RPMI7951 (cell line): ENCODE results near the gene ATP4A. TPM values are rescaled to one million over a fixed set of nuclear protein-coding genes. Genes with fewer than 3 reads are reported as not detected.

ENCODE experiments used
- DNase-seq: peaks from one replicate; pipeline ENCODE4 v3.0.0-alpha.2; 2012; ENCODE audit warnings: low read depth
- total RNA-seq: library from RNA; depleted of rRNA; stranded (reverse); fragments of >200 nt; shearing (Covaris generic); gene quantifications from 2 replicates; pipeline ENCODE4 v1.2.3, GENCODE V29; 2014

Gene ATP4A
- total RNA-seq, 1 experiment from 2014 or later = 0.12 TPM

- no peak for DNase-seq
These were observed 39.1 kb downstream of the ATP4A start for GRCh38 chr19:35524181-35524837.

- no peak for DNase-seq
These were observed 40.6 kb downstream of the ATP4A start for GRCh38 chr19:35522745-35523327.

GRCh38 chr19:35521124-35521743 lies 42.2 kb downstream of the ATP4A start:
- DNase-seq = no peak

- DNase-seq = peak; percentile 84
These were observed 44.2 kb downstream of the ATP4A start for GRCh38 chr19:35519291-35519690.

GRCh38 chr19:35518313-35518712 lies 45.1 kb downstream of the ATP4A start:
- peak; percentile 90 for DNase-seq

GRCh38 chr19:35517342-35517741 lies 46.1 kb downstream of the ATP4A start:
- no peak for DNase-seq

- DNase-seq = no peak
These were observed 47.1 kb downstream of the ATP4A start for GRCh38 chr19:35516310-35516709.

- no peak for DNase-seq
These were observed 49.1 kb downstream of the ATP4A start for GRCh38 chr19:35514282-35514809.

- DNase-seq = no peak
These were observed 49.7 kb downstream of the ATP4A start, which contains the start of gene DMKN for GRCh38 chr19:35513628-35514281. Gene DMKN (minus strand): TSS chr19:35513649. CDS start chr19:35513475, 174 bp downstream.

- DNase-seq = no peak
These were observed 50.4 kb downstream of the ATP4A start for GRCh38 chr19:35512831-35513627.

GRCh38 chr19:35511337-35511736 lies 52.1 kb downstream of the ATP4A start:
- no peak for DNase-seq

GRCh38 chr19:35510626-35510964 lies 52.9 kb downstream of the ATP4A start:
- no peak for DNase-seq

- peak; percentile 39 for DNase-seq
These were observed 53.4 kb downstream of the ATP4A start for GRCh38 chr19:35509861-35510625.

- DNase-seq = no peak
These were observed 54.3 kb downstream of the ATP4A start for GRCh38 chr19:35509018-35509652.

- no peak for DNase-seq
These were observed 55.3 kb downstream of the ATP4A start for GRCh38 chr19:35508129-35508528.

GRCh38 chr19:35507561-35507960 lies 55.9 kb downstream of the ATP4A start:
- no peak for DNase-seq

GRCh38 chr19:35506011-35506410 lies 57.4 kb downstream of the ATP4A start:
- no peak for DNase-seq

- DNase-seq = no peak
These were observed 60.7 kb downstream of the ATP4A start for GRCh38 chr19:35502751-35503150.

- no peak for DNase-seq
These were observed 61.8 kb downstream of the ATP4A start for GRCh38 chr19:35501684-35502083.

GRCh38 chr19:35500611-35501010 lies 62.8 kb downstream of the ATP4A start:
- DNase-seq = no peak
